Activated naive CD4-positive, alpha-beta T cell (primary cell): Measurements from ENCODE around the gene MS4A10.

ENCODE experiments used
- DNase-seq, 4 experiments: peaks; one replicate each; lab custom pipeline; 2025; lab: John Stamatoyannopoulos, UW

Gene MS4A10

GRCh38 chr11:60849641-60850520, 64.7 kb downstream of the MS4A10 start:
- DNase-seq, result no peak
